HEK293T (cell line): Measurements from ENCODE around the gene SRCIN1.

Source experiments
- BHLHE40 ChIP-seq: fragments of 450-650 bp; IDR thresholded peaks from 2 replicates; pipeline ENCODE4 v1.6.1; 2016; ENCODE audit warnings: mild to moderate bottlenecking, moderate library complexity, borderline replicate concordance
- FOXA1 ChIP-seq: fragments of 450-650 bp; IDR thresholded peaks from 2 replicates; pipeline ENCODE4 v1.6.1; 2016; ENCODE audit warnings: mild to moderate bottlenecking
- L3MBTL2 ChIP-seq: fragments of 450-650 bp; conservative IDR thresholded peaks from 2 replicates; pipeline ENCODE4 v1.6.1; 2016; ENCODE audit warnings: mild to moderate bottlenecking
- NFRKB ChIP-seq: fragments of 450-650 bp; IDR thresholded peaks from 2 replicates; pipeline ENCODE4 v1.6.1; 2016; ENCODE audit warnings: mild to moderate bottlenecking, moderate library complexity
- SUZ12 ChIP-seq: fragments of 450-650 bp; IDR thresholded peaks from 2 replicates; pipeline ENCODE4 v1.6.1; 2016; ENCODE audit warnings: mild to moderate bottlenecking

GRCh38 chr17:38508570-38508950, 97.2 kb downstream of the SRCIN1 start:
- TF ChIP-seq SUZ12 (no peak), BHLHE40 (no peak), L3MBTL2 (no peak), FOXA1 (no peak), NFRKB (no peak)
